Stimulated activated CD8-positive, alpha-beta memory T cell treated with anti-CD3 and anti-CD28 coated beads, Interleukin-15, amount 100 ng/mL, for 24 hours (primary cell): ENCODE data around the gene TUT4.
"Not testable (repeated sequence)": the region's sequence is repeated elsewhere in the genome, so short reads cannot be mapped to it uniquely, and the experiment has no call there.

Source experiments
- DNase-seq: peaks from one replicate; pipeline ENCODE4 v3.0.0-alpha.2; 2020; ENCODE audit warnings: low read depth

Gene TUT4

DNA sequence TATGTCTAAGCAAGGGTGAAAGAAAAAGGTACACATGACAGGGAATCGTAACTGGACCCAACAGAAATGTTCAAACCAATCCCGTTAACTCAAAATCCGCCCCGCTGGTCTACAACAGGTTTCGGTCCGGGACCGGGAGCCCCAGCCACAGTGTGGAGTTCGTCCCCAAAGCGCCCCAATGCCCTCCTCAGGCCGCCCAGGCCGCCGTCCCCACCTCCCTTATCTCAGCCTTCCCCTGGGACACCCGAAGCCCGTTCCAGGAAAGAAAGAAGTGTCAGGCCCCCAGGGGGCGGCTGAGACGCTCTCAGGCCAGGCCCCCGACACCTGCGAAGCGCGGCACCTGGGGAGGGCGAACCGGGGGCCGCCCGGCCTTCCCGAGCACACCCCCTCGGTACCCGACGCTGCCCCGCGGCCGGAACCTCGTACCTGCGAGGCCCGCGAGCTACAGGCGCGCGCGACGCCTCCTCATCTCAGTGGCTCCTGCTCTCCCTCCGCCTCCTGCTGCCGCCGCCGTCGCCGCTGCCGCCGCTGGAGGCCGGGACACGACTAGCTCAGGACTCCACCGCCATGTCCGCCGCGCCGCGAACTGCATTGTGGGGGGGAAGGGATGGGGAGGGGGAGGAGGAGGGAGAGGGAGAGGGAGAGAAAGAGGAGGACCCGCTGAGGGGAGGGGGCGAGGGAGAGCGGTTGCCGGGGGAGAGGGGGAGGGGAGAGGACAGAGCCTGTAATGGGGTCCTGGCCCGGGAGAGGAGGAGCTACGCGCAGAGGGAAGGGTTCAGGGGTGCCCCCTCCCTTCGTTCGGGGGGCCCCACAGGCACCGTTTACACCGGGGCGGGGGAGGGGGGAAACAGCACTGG lies at the start of gene TUT4:
TUT4 (minus strand) TSS at position 588 of the 857 bp plus-strand sequence. CDS start 26,812 bp downstream, outside the sequence.
- peak; percentile 45 for DNase-seq

DNA sequence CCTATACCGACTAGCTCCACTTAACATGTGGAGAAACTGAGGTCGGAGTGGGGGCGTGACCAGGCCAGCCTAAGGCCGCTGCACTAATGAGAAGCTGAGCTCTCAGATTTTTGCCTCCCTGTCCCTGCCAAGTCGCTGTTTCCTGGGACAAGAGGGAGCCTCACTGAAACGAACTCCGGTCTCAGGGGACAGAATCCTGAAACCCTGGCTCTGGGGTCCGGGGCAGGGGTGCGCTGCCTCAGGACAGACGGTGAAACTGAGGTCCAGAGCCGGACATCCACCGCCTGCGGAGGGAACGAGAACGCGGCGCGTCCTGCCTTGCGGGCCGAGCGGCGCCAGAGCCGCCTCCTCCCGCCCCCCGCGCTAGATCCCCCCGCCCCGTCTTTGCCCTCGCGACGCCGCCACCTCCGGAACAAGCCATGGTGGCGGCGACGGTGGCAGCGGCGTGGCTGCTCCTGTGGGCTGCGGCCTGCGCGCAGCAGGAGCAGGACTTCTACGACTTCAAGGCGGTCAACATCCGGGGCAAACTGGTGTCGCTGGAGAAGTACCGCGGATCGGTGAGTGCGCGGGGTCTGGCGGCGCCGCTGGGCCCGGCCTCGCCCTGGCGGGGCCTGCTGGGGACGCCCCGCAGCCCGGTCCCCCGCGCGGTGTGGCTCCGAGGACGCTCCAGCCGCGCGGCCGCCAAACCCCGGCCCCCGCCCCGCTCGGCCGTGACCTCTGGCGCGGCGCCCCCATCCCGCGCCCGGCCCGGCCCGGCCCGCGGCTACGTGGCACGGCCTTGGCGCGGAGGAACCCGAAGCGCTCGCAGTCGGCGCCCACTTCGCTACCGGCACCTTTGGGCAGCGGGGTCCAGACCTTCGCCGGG lies 49.3 kb upstream of the TUT4 start, which contains the start of gene GPX7:
GPX7 (plus strand) TSS at position 381 of the 865 bp plus-strand sequence; CDS start at position 420, 39 bp downstream.
- peak; percentile 29 for DNase-seq

- DNase-seq = no peak
Observed at GRCh38 chr1:52601519-52601918, 48.6 kb upstream of the TUT4 start.

DNA sequence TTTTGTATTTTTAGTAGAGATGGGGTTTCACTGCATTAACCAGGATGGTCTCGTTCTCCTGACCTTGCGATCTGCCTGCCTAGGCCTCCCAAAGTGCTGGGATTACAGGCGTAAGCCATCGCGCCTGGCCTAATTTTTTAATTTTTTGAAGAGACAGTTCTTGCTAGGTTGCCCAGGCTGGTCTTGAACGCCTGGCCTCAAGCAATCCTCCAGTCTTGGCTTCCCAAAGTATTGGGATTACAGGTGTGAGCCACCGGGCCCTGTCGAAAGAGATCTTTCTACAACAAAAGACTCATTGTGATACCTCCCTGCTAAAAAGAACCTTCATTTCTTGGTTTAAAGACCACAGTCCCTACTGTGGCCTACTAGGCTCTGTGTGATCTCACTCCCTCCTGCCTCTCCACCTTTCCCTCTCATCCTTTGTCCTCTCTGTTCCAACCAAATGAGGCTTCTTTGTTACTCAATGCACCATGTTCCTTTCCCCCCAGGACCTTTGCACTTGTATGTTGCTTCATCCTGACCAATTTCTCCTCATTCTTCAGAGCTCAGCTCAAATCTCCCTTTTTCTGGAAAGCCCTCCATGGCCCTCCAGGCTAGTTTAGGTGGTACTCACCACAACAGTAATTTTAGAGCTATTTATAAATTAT lies 47.8 kb upstream of the TUT4 start:
- DNase-seq = no peak

GRCh38 chr1:52599236-52599635 lies 46.3 kb upstream of the TUT4 start:
- DNase-seq = no peak

GRCh38 chr1:52598729-52599128 lies 45.8 kb upstream of the TUT4 start:
- DNase-seq = no peak

DNA sequence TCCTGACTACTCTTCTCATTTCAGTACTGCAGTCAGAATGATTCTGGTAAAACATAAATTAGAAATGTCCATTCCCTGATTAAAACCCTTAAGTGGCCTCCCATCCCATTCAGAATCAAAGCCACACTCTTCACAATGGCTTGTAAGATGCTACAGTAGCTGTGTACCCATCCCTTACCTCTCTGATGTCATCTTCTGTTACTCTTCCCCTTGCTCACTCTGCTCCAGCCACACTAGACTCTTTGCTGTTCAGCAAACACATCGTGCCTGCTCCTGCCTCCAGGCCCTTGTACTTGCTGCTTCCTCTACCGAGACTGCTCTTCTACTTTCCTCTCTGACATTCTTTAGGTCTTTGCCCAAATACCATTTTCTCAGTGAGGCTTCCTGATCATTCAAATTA lies 45.0 kb upstream of the TUT4 start:
- no peak for DNase-seq

- no peak for DNase-seq
Observed at GRCh38 chr1:52595061-52595460, 42.2 kb upstream of the TUT4 start.

DNA sequence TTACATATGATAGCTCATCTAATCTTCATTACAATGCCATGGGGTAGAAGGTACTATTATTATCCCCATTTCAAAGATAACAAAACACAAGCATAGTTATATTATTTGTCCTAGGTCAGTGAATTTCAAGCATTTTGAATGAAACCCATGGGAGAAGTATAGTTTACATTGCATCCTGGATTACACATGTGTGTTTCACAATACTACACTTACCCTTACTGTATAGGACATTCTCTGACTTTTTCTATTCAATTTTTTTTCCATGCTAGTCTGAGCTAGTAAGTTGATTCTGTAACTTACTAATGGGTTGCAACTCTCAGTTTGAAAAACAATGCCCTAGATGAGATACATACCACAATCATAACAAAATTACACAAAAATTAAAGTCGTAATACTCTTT lies 40.6 kb upstream of the TUT4 start:
- no peak for DNase-seq

DNA sequence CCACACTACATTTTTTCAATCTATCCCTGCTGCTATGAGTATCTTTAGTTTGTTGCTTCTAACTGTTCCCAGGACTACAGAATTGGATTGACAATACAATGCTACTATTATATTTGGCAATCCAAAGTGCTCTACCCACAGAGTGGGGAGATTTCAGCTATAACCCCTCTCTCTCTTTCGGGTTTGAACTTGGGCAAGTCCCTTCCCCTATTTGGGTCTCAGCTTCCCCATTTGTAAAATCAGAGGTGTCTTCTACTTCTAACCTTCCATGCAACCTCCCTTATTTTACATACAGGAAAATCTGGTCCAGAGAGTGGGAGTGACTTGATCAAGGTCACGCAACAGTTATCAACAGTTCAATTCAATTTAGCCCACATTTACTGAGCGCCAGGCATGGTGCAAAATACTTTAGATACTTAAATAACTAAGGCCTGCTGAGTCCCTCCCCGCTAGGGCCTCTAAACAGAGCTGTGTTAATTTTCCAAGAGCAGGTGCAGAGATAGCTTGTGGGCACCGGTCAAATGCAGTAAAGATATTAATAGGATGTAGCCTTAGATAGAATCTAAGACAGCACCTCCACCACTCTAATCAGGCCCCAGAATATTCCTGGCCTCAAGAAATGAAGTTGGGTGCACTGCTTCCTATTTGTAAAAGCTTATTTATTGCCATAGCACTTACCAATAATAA lies 39.9 kb upstream of the TUT4 start:
- DNase-seq = no peak

GRCh38 chr1:52590266-52590665 lies 37.4 kb upstream of the TUT4 start:
- no peak for DNase-seq

DNA sequence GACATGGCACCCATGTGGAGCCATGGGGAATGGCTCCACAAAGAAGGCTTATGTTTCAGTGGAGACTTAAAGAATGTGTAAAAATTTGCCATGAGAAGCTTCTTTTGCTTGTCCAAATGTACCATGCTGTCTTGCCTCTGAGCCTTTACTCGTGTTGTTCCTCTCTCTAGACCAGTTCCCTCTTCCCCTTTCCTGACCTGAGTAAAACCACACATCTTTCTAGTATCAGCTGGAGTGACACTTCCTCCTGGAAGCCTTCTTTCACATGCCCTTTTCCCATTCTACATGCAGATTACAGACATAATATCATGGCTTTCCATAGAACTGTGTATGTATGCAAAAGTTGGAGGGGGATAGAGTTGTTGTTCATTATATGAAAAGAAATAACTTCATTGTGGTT lies 35.6 kb upstream of the TUT4 start:
- no peak for DNase-seq

DNA sequence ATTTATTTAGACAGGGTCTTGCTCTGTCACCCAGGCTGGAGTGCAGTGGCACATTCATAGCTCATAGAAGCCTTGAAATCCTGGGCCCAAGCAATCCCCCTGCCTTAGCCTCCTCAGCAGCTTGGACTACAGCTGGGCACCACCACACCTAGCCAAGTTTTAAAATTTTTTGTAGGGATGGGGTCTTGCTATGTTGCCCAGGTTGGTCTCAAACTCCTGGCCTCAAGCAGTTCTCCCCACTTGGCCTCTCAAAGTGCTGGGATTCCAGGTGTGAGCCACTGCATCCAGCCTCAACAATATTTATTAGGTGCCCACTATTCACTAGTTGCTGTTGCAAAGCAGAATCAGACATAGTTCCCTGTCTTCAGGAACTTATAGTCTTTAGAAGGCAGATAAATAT lies 35.1 kb upstream of the TUT4 start:
- DNase-seq = no peak

GRCh38 chr1:52585474-52585873 lies 32.6 kb upstream of the TUT4 start:
- DNase-seq = no peak

DNA sequence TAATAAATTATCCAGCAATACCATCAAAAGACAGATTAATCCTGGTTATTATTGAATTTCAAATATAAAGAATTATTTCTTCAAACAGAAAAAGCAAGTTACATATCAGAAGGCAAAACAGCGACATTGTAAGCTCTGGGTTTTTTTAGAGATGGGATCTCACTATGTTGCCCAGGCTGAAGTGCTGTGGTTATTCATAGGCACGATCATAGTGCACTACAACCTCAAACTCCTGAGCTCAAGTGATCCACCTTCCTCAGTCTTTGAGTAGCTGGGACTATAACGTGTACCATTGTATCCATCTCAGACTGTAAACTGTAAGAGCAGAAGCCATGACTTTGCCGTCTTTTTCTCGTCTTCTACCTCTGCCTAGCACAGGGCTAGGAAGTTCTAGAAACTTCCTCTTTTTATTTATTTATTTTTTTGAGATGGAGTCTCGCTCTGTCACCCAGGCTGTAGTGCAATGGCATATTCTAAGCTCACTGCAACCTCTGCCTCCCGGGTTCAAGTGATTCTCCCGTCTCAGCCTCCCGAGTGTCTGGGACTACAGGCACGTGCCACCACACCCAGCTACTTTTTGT lies 29.3 kb upstream of the TUT4 start:
- DNase-seq = no peak

- no peak for DNase-seq
Observed at GRCh38 chr1:52580283-52580682, 27.4 kb upstream of the TUT4 start.

DNA sequence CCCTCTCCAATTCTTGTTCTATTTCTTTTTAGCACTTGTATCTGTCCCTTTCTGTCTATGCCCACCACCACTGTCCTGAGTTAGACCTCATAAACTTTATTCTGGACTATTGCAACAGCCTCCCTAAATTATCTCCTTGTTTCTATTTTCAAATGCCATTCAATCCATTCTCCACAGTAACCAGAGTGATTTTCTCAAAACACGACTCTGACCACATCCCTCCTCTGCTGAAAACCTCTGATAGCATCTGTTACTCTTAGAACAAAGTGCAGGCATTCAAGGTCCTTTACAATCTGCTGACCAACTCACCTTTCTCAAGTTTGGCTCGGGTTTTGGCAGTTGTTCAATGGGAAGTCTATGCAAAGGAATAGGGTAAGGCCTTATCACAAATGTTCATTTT lies 26.5 kb upstream of the TUT4 start:
- DNase-seq = no peak

DNA sequence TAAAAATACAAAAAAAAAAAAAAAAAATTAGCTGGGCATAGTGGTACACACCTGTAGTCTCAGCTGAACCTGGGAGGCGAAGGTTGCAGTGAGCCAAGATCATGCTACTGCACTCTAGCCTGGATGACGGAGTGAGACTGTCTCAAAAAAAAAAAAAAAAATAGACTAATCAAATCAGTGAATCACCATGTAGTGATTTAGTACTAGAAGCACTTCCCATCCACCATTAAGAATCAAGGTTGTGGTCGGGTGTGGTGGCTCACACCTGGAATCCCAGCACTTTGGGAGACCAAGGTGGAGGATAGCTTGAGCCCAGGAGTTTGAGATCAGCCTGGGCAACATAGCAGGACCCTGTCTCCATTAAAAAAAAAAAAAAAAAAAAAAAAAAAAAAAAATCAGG lies 25.2 kb upstream of the TUT4 start:
- not testable (repeated sequence) for DNase-seq

GRCh38 chr1:52576074-52576473 lies 23.2 kb upstream of the TUT4 start:
- no peak for DNase-seq

GRCh38 chr1:52574594-52574993 lies 21.7 kb upstream of the TUT4 start:
- no peak for DNase-seq

DNA sequence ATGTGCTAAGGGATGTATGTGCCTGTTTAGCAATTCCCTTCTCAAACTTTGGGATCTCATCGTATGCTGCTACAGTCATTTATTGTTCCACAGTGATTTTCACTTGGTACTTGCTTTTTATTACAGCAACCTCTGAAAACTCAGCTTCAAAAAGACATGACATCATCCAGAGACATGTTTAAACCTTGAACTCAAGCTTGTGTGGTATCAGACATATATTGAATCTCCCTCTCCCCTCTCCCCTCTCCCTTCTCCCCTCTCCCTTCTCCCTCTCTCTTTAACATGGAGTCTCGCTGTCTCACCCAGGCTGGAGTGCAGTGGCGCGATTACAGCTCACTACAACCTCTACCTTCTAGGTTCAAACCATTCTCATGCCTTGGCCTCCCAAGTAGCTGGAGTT lies 19.5 kb upstream of the TUT4 start:
- no peak for DNase-seq

DNA sequence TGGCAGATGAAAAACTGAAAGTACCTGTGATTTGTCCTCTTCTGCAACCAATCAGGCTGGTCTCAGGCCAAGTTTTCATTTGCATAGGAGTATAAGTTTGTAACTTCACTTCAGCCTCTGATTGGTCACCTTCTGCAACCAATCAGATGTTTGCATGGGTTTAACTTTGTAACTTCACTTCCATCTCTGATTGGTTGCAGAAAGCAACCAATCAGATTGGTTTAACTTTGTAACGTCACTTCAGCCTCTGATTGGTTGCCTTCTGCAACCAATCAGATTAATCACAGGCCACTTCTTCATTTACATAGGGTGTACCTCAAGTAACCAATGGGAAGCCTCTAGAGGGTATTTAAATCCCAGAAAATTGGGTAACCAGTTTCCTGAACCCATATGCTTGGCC lies 18.9 kb upstream of the TUT4 start:
- DNase-seq = no peak
